ENCODE measurements around the gene HSD17B4. TPM values are rescaled to one million over a fixed set of nuclear protein-coding genes. Genes with fewer than 3 reads are reported as not detected.

Gene HSD17B4
- 10 to 100 TPM; 32.1 to 79.6 (median 54.0) TPM for total RNA-seq
- 51.8 TPM for total RNA-seq (2013)
- 8.8 to 110 (median 37.5) reads per million in 29 experiments for total RNA-seq

- ATAC-seq (replicated peaks in 1 of 4) (peak; percentile 94 to 98 (median 96)), DNase-seq (peak; percentile 65 to 85 (median 73))
- Mint-ChIP-seq H3K4me3 (peak within 1 kb of the TSS; percentile 93 to 96 (median 94)), H3K27me3 (peaks cover 0 to 4% of the 10 kb centered on the region in 2 donors), H3K4me1 (peaks cover 20 to 31% (median 29%) of the 10 kb centered on the region in 3 donors), H3K9me3 (no peaks in the 10 kb centered on the region), H3K27ac (peak within 1 kb of the TSS; percentile 87 to 93), H3K36me3 (peaks cover 9% of the 10 kb centered on the region)
- Histone ChIP-seq H3K4me3 (ENCODE audit: control insufficient read depth in 1 of 2, extremely low read depth in 1 of 2, low read length in 1 of 2) (peak within 1 kb of the TSS; percentile 91 to 93), H3K4me1 (ENCODE audit: control insufficient read depth in 1 of 2, extremely low read depth in 1 of 2, insufficient read depth in 2 of 2, low read length in 2 of 2) (peaks cover 5 to 11% of the 10 kb centered on the region in 2 experiments), H3K9me3 (no peaks in the 10 kb centered on the region), H3K27ac (ENCODE audit: low read length) (peak within 1 kb of the TSS; percentile 73), H3K27me3 (replicated peaks in 1 of 2; ENCODE audit: control insufficient read depth in 2 of 2, extremely low read depth in 1 of 2, insufficient read depth in 2 of 2, low read length in 1 of 2) (peaks cover 0 to 7% of the 10 kb centered on the region in 2 experiments), H3K36me3 (ENCODE audit: control insufficient read depth in 2 of 2, extremely low read depth in 1 of 2, insufficient read depth in 1 of 2, low read length in 1 of 2) (peaks cover 0 to 2% of the 10 kb centered on the region in 2 donors)
- CTCF ChIA-PET: interaction anchor here in 1 of 2 donors (3.2 kb wide), 1 partner anchor 464 kb away, joined by 8 read pairs; the partner anchor contains the start of gene DTWD2
- WGBS (ENCODE audit: insufficient coverage): under 1% methylated on average over 40 of the region's 42 CpGs
- POLR2A ChIA-PET: no interaction called here
These were observed at the start of gene HSD17B4 for GRCh38 chr5:119452373-119453039. HSD17B4 (plus strand) TSS chr5:119452497; CDS start chr5:119452576, 79 bp downstream.

GRCh38 chr5:119402555-119402954 lies 49.7 kb upstream of the HSD17B4 start:
- Histone ChIP-seq H3K36me3 (ENCODE audit: control insufficient read depth in 2 of 2, extremely low read depth in 1 of 2, insufficient read depth in 1 of 2, low read length in 1 of 2) (no peaks in the 10 kb centered on the region), H3K27ac (ENCODE audit: low read length) (no peak overlapping the region), H3K9me3 (no peaks in the 10 kb centered on the region), H3K27me3 (replicated peaks in 1 of 2; ENCODE audit: control insufficient read depth in 2 of 2, extremely low read depth in 1 of 2, insufficient read depth in 2 of 2, low read length in 1 of 2) (no peaks in the 10 kb centered on the region), H3K4me1 (ENCODE audit: control insufficient read depth in 1 of 2, extremely low read depth in 1 of 2, insufficient read depth in 2 of 2, low read length in 2 of 2) (no peaks in the 10 kb centered on the region), H3K4me3 (ENCODE audit: control insufficient read depth in 1 of 2, extremely low read depth in 1 of 2, low read length in 1 of 2) (no peak overlapping the region)
- POLR2A ChIA-PET: interaction anchor here in 1 of 2 donors (0.6 kb wide), 1 partner anchor 47 kb away, joined by 3 read pairs; the partner anchor contains the start of gene TNFAIP8
- no CpG with 5 or more reads among the region's 4 CpGs for WGBS (ENCODE audit: insufficient coverage)
- CTCF ChIA-PET: interaction anchor here in 1 of 2 donors (0.6 to 1.0 kb wide), 3 partner anchors 59 to 328 kb away, joined by 3 to 4 read pairs (median 3); no protein-coding TSS in a partner anchor
- peaks cover 18 to 26% (median 25%) of the 10 kb centered on the region in 3 donors for H3K4me1 Mint-ChIP-seq
- DNase-seq: no peak
- no peaks in the 10 kb centered on the region for H3K9me3 Mint-ChIP-seq
- no peak for ATAC-seq (replicated peaks in 1 of 4)
- H3K36me3 Mint-ChIP-seq: no peaks in the 10 kb centered on the region
- H3K27me3 Mint-ChIP-seq: no peaks in the 10 kb centered on the region
- peak overlapping the region in 1 of 2 donors; percentile 41 for H3K27ac Mint-ChIP-seq
- H3K4me3 Mint-ChIP-seq: no peak overlapping the region

DNA sequence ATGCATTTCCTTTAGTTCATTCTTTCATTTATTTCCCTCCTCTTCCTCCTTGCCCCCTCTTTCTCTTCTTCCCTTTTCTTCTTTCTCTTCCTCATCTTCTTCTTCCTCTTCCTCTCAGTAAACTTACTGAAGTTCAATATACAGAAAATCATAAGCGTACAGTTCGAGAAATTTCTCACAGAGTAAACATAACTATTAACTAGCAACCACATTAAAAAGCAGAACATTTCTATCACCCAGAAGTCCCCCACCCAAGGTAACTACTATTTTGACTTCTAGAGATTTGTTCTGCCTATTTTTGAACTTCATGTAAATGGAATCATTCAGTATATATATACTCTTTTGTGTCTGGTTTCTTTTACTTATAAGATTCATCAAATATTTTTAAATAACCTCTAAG lies 48.3 kb upstream of the HSD17B4 start:
- H3K27me3 ChIP-seq (replicated peaks in 1 of 2; ENCODE audit: control insufficient read depth in 2 of 2, extremely low read depth in 1 of 2, insufficient read depth in 2 of 2, low read length in 1 of 2): no peaks in the 10 kb centered on the region
- POLR2A ChIA-PET: no interaction called here
- H3K27ac ChIP-seq (ENCODE audit: low read length): no peak overlapping the region
- no peaks in the 10 kb centered on the region for H3K36me3 ChIP-seq (ENCODE audit: control insufficient read depth in 2 of 2, extremely low read depth in 1 of 2, insufficient read depth in 1 of 2, low read length in 1 of 2)
- WGBS (ENCODE audit: insufficient coverage): 92% methylated on average over 2 of the region's 2 CpGs
- ATAC-seq (replicated peaks in 1 of 4): no peak
- DNase-seq: no peak
- no peaks in the 10 kb centered on the region for H3K27me3 Mint-ChIP-seq
- no peak overlapping the region for H3K4me3 ChIP-seq (ENCODE audit: control insufficient read depth in 1 of 2, extremely low read depth in 1 of 2, low read length in 1 of 2)
- peak overlapping the region in 1 of 2 donors; percentile 72 for H3K27ac Mint-ChIP-seq
- H3K4me1 Mint-ChIP-seq: peaks cover 8 to 18% (median 12%) of the 10 kb centered on the region in 3 donors
- H3K36me3 Mint-ChIP-seq: no peaks in the 10 kb centered on the region
- H3K9me3 Mint-ChIP-seq: no peaks in the 10 kb centered on the region
- no peak overlapping the region for H3K4me3 Mint-ChIP-seq
- no peaks in the 10 kb centered on the region for H3K4me1 ChIP-seq (ENCODE audit: control insufficient read depth in 1 of 2, extremely low read depth in 1 of 2, insufficient read depth in 2 of 2, low read length in 2 of 2)
- CTCF ChIA-PET: no interaction called here
- no peaks in the 10 kb centered on the region for H3K9me3 ChIP-seq

- H3K27me3 Mint-ChIP-seq: no peaks in the 10 kb centered on the region
- peaks cover 4 to 21% (median 11%) of the 10 kb centered on the region in 3 donors for H3K4me1 Mint-ChIP-seq
- H3K9me3 Mint-ChIP-seq: no peaks in the 10 kb centered on the region
- DNase-seq (no peak), ATAC-seq (replicated peaks in 1 of 4) (no peak)
- no peak overlapping the region for H3K27ac Mint-ChIP-seq
- Histone ChIP-seq H3K9me3 (no peaks in the 10 kb centered on the region), H3K27ac (ENCODE audit: low read length) (no peak overlapping the region), H3K4me3 (ENCODE audit: control insufficient read depth in 1 of 2, extremely low read depth in 1 of 2, low read length in 1 of 2) (no peak overlapping the region), H3K4me1 (ENCODE audit: control insufficient read depth in 1 of 2, extremely low read depth in 1 of 2, insufficient read depth in 2 of 2, low read length in 2 of 2) (no peaks in the 10 kb centered on the region), H3K27me3 (replicated peaks in 1 of 2; ENCODE audit: control insufficient read depth in 2 of 2, extremely low read depth in 1 of 2, insufficient read depth in 2 of 2, low read length in 1 of 2) (no peaks in the 10 kb centered on the region), H3K36me3 (ENCODE audit: control insufficient read depth in 2 of 2, extremely low read depth in 1 of 2, insufficient read depth in 1 of 2, low read length in 1 of 2) (no peaks in the 10 kb centered on the region)
- ChIA-PET POLR2A (interaction anchor here in 1 of 2 donors (0.6 kb wide), 1 partner anchor 56 kb away, joined by 9 read pairs; no protein-coding TSS in a partner anchor), CTCF (interaction anchor here in 1 of 2 donors (1.0 kb wide), 1 partner anchor 90 kb away, joined by 3 read pairs; no protein-coding TSS in a partner anchor)
- H3K36me3 Mint-ChIP-seq: no peaks in the 10 kb centered on the region
- 100% methylated on average over 2 of the region's 4 CpGs for WGBS (ENCODE audit: insufficient coverage)
- no peak overlapping the region for H3K4me3 Mint-ChIP-seq
These were observed 46.9 kb upstream of the HSD17B4 start for GRCh38 chr5:119405419-119405818.

DNA sequence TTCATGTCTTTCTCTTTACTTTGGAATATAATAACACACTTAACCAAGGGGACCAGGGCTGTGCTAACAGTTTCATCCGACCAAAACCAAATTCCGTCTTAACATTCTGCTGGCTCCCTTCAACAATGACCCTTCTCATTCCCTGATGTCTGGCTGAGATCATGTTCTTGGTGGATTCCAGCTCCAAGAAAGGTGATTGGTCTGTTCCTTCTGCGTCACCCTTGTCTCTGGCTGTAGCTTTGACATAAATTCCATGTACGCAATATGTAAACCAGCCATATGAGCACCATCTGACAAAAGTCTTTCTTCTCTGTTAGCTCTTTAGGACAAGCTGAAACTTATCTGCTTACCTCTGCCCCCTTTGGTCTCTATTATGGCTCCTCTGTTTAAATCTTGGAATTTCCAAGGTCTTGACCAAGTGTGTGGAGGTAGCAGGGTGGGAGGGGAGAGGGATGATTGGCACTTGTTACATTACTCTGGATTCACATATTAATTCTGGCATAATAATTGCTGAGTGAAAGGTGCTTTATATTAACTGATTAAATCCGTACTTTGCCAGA lies 45.7 kb upstream of the HSD17B4 start:
- Mint-ChIP-seq H3K27ac (no peak overlapping the region), H3K4me1 (peaks cover 9 to 24% (median 21%) of the 10 kb centered on the region in 3 donors), H3K36me3 (no peaks in the 10 kb centered on the region), H3K4me3 (no peak overlapping the region), H3K9me3 (no peaks in the 10 kb centered on the region), H3K27me3 (no peaks in the 10 kb centered on the region)
- WGBS (ENCODE audit: insufficient coverage): 100% methylated on average over 2 of the region's 5 CpGs
- ChIA-PET CTCF (interaction anchor here (0.6 to 1.0 kb wide), 2 partner anchors 91 to 99 kb away, joined by 3 to 4 read pairs; no protein-coding TSS in a partner anchor), POLR2A (no interaction called here)
- no peak overlapping the region for H3K4me3 ChIP-seq (ENCODE audit: control insufficient read depth in 1 of 2, extremely low read depth in 1 of 2, low read length in 1 of 2)
- H3K4me1 ChIP-seq (ENCODE audit: control insufficient read depth in 1 of 2, extremely low read depth in 1 of 2, insufficient read depth in 2 of 2, low read length in 2 of 2): peaks cover 2 to 5% of the 10 kb centered on the region in 2 experiments
- H3K27me3 ChIP-seq (replicated peaks in 1 of 2; ENCODE audit: control insufficient read depth in 2 of 2, extremely low read depth in 1 of 2, insufficient read depth in 2 of 2, low read length in 1 of 2): peaks cover 0 to under 1% of the 10 kb centered on the region in 2 experiments
- no peak overlapping the region for H3K27ac ChIP-seq (ENCODE audit: low read length)
- H3K36me3 ChIP-seq (ENCODE audit: control insufficient read depth in 2 of 2, extremely low read depth in 1 of 2, insufficient read depth in 1 of 2, low read length in 1 of 2): no peaks in the 10 kb centered on the region
- DNase-seq (no peak), ATAC-seq (replicated peaks in 1 of 4) (no peak)
- H3K9me3 ChIP-seq: no peaks in the 10 kb centered on the region

DNA sequence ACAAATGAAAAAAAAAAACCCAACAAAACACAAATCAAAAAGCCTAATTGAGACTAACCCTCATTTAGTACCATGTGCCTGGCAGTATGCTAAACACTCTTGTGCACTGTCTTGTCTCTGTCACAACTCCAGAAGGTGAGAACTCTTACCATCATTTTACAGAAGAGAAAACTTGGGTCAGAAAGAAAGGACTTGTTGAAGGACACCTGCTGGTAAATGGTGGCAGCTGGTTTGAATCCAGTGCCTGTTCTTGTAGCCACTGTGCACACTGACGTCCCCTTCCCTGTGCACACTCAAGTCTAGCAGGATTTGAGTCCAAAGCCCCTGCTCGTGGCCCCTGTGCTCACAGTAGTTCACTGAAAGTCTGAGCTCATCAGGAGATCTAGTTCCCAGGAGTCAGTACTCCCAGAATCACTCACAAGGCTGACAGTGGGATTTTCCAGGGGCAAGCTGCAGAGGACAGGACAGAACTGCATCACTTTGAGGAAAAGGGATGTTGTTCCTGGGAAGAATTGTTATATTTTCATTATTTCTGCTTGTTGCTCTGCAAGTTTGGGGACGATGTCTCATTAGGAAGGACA lies 43.0 kb upstream of the HSD17B4 start:
- Histone ChIP-seq H3K4me1 (ENCODE audit: control insufficient read depth in 1 of 2, extremely low read depth in 1 of 2, insufficient read depth in 2 of 2, low read length in 2 of 2) (peaks cover 7 to 8% of the 10 kb centered on the region in 2 experiments), H3K36me3 (ENCODE audit: control insufficient read depth in 2 of 2, extremely low read depth in 1 of 2, insufficient read depth in 1 of 2, low read length in 1 of 2) (no peaks in the 10 kb centered on the region), H3K27ac (ENCODE audit: low read length) (no peak overlapping the region), H3K9me3 (no peaks in the 10 kb centered on the region), H3K4me3 (ENCODE audit: control insufficient read depth in 1 of 2, extremely low read depth in 1 of 2, low read length in 1 of 2) (no peak overlapping the region), H3K27me3 (replicated peaks in 1 of 2; ENCODE audit: control insufficient read depth in 2 of 2, extremely low read depth in 1 of 2, insufficient read depth in 2 of 2, low read length in 1 of 2) (peaks cover 0 to 2% of the 10 kb centered on the region in 2 experiments)
- ATAC-seq (replicated peaks in 1 of 4) (peak in 1 of 4 experiments; percentile 27), DNase-seq (peak in 1 of 35 experiments; percentile 29)
- ChIA-PET POLR2A (interaction anchor here in 1 of 2 donors (0.5 to 0.6 kb wide), 2 partner anchors 251 to 418 kb away, joined by 5 to 8 read pairs; no protein-coding TSS in a partner anchor), CTCF (interaction anchor here (0.5 to 4.4 kb wide), 15 partner anchors 9 to 422 kb away, joined by 3 to 29 read pairs (median 3); partner anchors contain the start of gene DTWD2 (in 1 of the 2))
- 57% methylated on average over 1 of the region's 3 CpGs for WGBS (ENCODE audit: insufficient coverage)
- H3K4me3 Mint-ChIP-seq: no peak overlapping the region
- peaks cover 16 to 26% (median 23%) of the 10 kb centered on the region in 3 donors for H3K4me1 Mint-ChIP-seq
- no peaks in the 10 kb centered on the region for H3K27me3 Mint-ChIP-seq
- H3K9me3 Mint-ChIP-seq: no peaks in the 10 kb centered on the region
- H3K36me3 Mint-ChIP-seq: no peaks in the 10 kb centered on the region
- no peak overlapping the region for H3K27ac Mint-ChIP-seq

Data from T-cell (primary cell).